IPS DF 4.7 (cell line): ENCODE measurements around the gene BTBD9.

ENCODE experiments used
- DNase-seq: peaks from one replicate; pipeline ENCODE4 v3.0.0-alpha.2; 2013; ENCODE audit warnings: low spot score; ENCODE audit errors: extremely low read depth

BTBD9 gene

GRCh38 chr6:38508894-38509293 is 130.8 kb downstream of the BTBD9 start:
- DNase-seq = no peak

- DNase-seq = no peak
Measured at GRCh38 chr6:38508286-38508685, 131.4 kb downstream of the BTBD9 start.

GRCh38 chr6:38507173-38507572 is 132.6 kb downstream of the BTBD9 start:
- DNase-seq = no peak

GRCh38 chr6:38505826-38506225 is 133.9 kb downstream of the BTBD9 start:
- no peak for DNase-seq

- no peak for DNase-seq
Measured at GRCh38 chr6:38504996-38505395, 134.7 kb downstream of the BTBD9 start.

GRCh38 chr6:38503960-38504682 is 135.6 kb downstream of the BTBD9 start:
- no peak for DNase-seq

GRCh38 chr6:38503032-38503773 is 136.5 kb downstream of the BTBD9 start:
- no peak for DNase-seq

- no peak for DNase-seq
Measured at GRCh38 chr6:38502423-38502822, 137.3 kb downstream of the BTBD9 start.

- no peak for DNase-seq
Measured at GRCh38 chr6:38501931-38502330, 137.8 kb downstream of the BTBD9 start.

GRCh38 chr6:38499529-38500096 is 140.1 kb downstream of the BTBD9 start:
- DNase-seq = no peak

GRCh38 chr6:38498805-38499445 is 140.8 kb downstream of the BTBD9 start:
- no peak for DNase-seq

- DNase-seq = no peak
Measured at GRCh38 chr6:38498085-38498484, 141.6 kb downstream of the BTBD9 start.

GRCh38 chr6:38497546-38497945 is 142.2 kb downstream of the BTBD9 start:
- no peak for DNase-seq

GRCh38 chr6:38495922-38496635 is 143.7 kb downstream of the BTBD9 start:
- DNase-seq = no peak

GRCh38 chr6:38495518-38495917 is 144.2 kb downstream of the BTBD9 start:
- no peak for DNase-seq

- DNase-seq = no peak
Measured at GRCh38 chr6:38493931-38494547, 145.7 kb downstream of the BTBD9 start.

GRCh38 chr6:38492031-38492430 is 147.7 kb downstream of the BTBD9 start:
- no peak for DNase-seq

GRCh38 chr6:38489951-38490350 is 149.8 kb downstream of the BTBD9 start:
- DNase-seq = no peak

GRCh38 chr6:38487423-38487822 is 152.3 kb downstream of the BTBD9 start:
- no peak for DNase-seq

GRCh38 chr6:38485488-38485887 is 154.2 kb downstream of the BTBD9 start:
- DNase-seq = no peak

GRCh38 chr6:38484656-38485055 is 155.1 kb downstream of the BTBD9 start:
- no peak for DNase-seq
